PC-3 (cell line): ENCODE data around the gene SEZ6L2. TPM values are rescaled to one million over a fixed set of nuclear protein-coding genes. Genes with fewer than 3 reads are reported as not detected.

ENCODE experiments used
- ATAC-seq: fragments of 200-7000 bp; cut with Tn5 transposase; 2 replicates; pipeline ENCODE4 v1.9.1; 2020; ENCODE audit warnings: mild to moderate bottlenecking, moderate library complexity
- Bru-seq: library from RNA; stranded (reverse); fragments of 400-500 nt; gene quantifications from one replicate; lab custom pipeline; 2021; lab: Mats Ljungman, UMichigan
- BruChase-seq, 2 experiments: library from RNA; stranded (reverse); fragments of 400-500 nt; gene quantifications; one replicate each; lab custom pipeline; 2021; lab: Mats Ljungman, UMichigan
- BruUV-seq: library from RNA; stranded (reverse); fragments of 400-500 nt; replicated peaks from 2 replicates; lab custom pipeline; 2021; lab: Mats Ljungman, UMichigan
- CTCF ChIA-PET: fragments of 300-600 bp; sonication (Branson Sonifier 250); formaldehyde crosslinking; loops from one replicate; lab custom pipeline; 2022; ENCODE audit warnings: antibody characterized with exemption; lab: Charles Lee
- POLR2A ChIA-PET: fragments of 300-600 bp; sonication (Branson Sonifier 250); formaldehyde crosslinking; loops from one replicate; lab custom pipeline; 2022; ENCODE audit warnings: antibody characterized with exemption; ENCODE audit not compliant: unreplicated experiment; lab: Charles Lee
- DNase-seq: peaks from one replicate; pipeline ENCODE4 v3.0.0-alpha.2; 2015
- H2AFZ ChIP-seq: fragments of 300-600 bp; sonication (generic); 2 replicates; pipeline ENCODE4 v1.6.0; 2016; ENCODE audit warnings: antibody characterized with exemption, low read length
- H3F3A ChIP-seq: fragments of 300-600 bp; sonication (generic); one replicate; pipeline ENCODE4 v1.6.0; 2017; ENCODE audit warnings: antibody characterized with exemption, low read length, control low read depth, mild to moderate bottlenecking; ENCODE audit not compliant: unreplicated experiment
- H3K27ac ChIP-seq: fragments of 300-600 bp; sonication (generic); 2 replicates; pipeline ENCODE4 v1.5.1; 2016; ENCODE audit warnings: mild to moderate bottlenecking, low read length
- H3K27me3 ChIP-seq: fragments of 300-600 bp; sonication (generic); 2 replicates; pipeline ENCODE4 v1.6.1; 2016; ENCODE audit warnings: low read length, mixed read lengths
- H3K36me3 ChIP-seq: fragments of 300-600 bp; sonication (generic); 2 replicates; pipeline ENCODE4 v1.6.1; 2016; ENCODE audit warnings: low read depth, mixed run types, low read length, mixed read lengths
- H3K4me1 ChIP-seq: fragments of 300-600 bp; sonication (generic); 2 replicates; pipeline ENCODE4 v1.5.1; 2016; ENCODE audit warnings: low read length; ENCODE audit not compliant: insufficient read depth
- H3K4me2 ChIP-seq: fragments of 300-600 bp; sonication (generic); 2 replicates; pipeline ENCODE4 v1.6.0; 2016; ENCODE audit warnings: low read length
- H3K4me3 ChIP-seq: fragments of 300-600 bp; sonication (generic); 2 replicates; pipeline ENCODE4 v1.5.1; 2016; ENCODE audit warnings: mild to moderate bottlenecking, low read length, mixed read lengths
- H3K79me2 ChIP-seq: fragments of 300-600 bp; sonication (generic); 2 replicates; pipeline ENCODE4 v1.6.1; 2017; ENCODE audit warnings: low read length, mixed read lengths
- H3K9ac ChIP-seq: fragments of 300-600 bp; sonication (generic); 2 replicates; pipeline ENCODE4 v1.6.0; 2016; ENCODE audit warnings: mild to moderate bottlenecking, low read length
- H3K9me2 ChIP-seq: fragments of 300-600 bp; sonication (generic); replicated peaks from 2 replicates; pipeline ENCODE4 v1.6.1; 2016; ENCODE audit warnings: mixed run types, low read length, mixed read lengths
- H3K9me3 ChIP-seq: fragments of 300-600 bp; sonication (generic); 2 replicates; pipeline ENCODE4 v1.6.1; 2016; ENCODE audit warnings: low read length, mixed read lengths
- H4K20me1 ChIP-seq: fragments of 300-600 bp; sonication (generic); 2 replicates; pipeline ENCODE4 v1.6.1; 2016; ENCODE audit warnings: low read length, mixed read lengths
- CTCF ChIP-seq: fragments of 300-600 bp; sonication (generic); conservative IDR thresholded peaks from 2 replicates; pipeline ENCODE4 v1.5.1; 2017; ENCODE audit warnings: antibody characterized with exemption, low read depth, mild to moderate bottlenecking, low read length
- EZH2 ChIP-seq: fragments of 300-600 bp; sonication (generic); IDR thresholded peaks from one replicate; pipeline ENCODE4 v1.6.1; 2017; ENCODE audit warnings: antibody characterized with exemption, mild to moderate bottlenecking, low read length; ENCODE audit not compliant: unreplicated experiment
- EZH2phosphoT487 ChIP-seq: fragments of 300-600 bp; sonication (generic); IDR thresholded peaks from 2 replicates; pipeline ENCODE4 v1.6.1; 2018; ENCODE audit warnings: mild to moderate bottlenecking, antibody characterized with exemption, low read length, borderline replicate concordance
- intact Hi-C: fragments of 100-400 bp; cut with micrococcal nuclease; formaldehyde crosslinking; loops from 2 replicates; pipeline ENCODE4 v1.9.0; 2023
- long read RNA-seq: library from polyadenylated mRNA; unstranded; transcript quantifications from one replicate; pipeline ENCODE4 v2.0.0, GENCODE V29; 2021; ENCODE audit not compliant: unreplicated experiment
- total RNA-seq: library from RNA; depleted of rRNA; stranded (reverse); fragments of >200 nt; gene quantifications from 2 replicates; pipeline ENCODE4 v1.2.3, GENCODE V29; 2014; rRNA removed

SEZ6L2 gene
- total RNA-seq: 23.7 and 25.3 TPM in 2 replicates
- percentile 42 among the genes with signal in this experiment for Bru-seq, nascent RNA
- percentile 57 among the genes with signal in this experiment for BruChase-seq, experiment 1, labeled RNA remaining after a 6-hour chase
- BruChase-seq, experiment 2, labeled RNA remaining after a 2-hour chase: percentile 48 among the genes with signal in this experiment
- long read RNA-seq, partial matches to known transcripts: 193 of 220 reads
- long read RNA-seq, other reads (novel, unspliced or antisense): 24 of 220 reads

GRCh38 chr16:29899516-29900101, at the start of gene SEZ6L2:
Gene SEZ6L2, minus strand, starts transcription at chr16:29899550. Its CDS starts 531 bp downstream, at chr16:29899019.
- TF ChIP-seq EZH2 (no peak), CTCF (peak; percentile 42), EZH2phosphoT487 (no peak)
- H2AFZ ChIP-seq: peak within 1 kb of the TSS; percentile 80
- H3K27ac ChIP-seq: peak within 1 kb of the TSS; percentile 45
- POLR2A ChIA-PET: interaction anchor here (0.7 to 1.2 kb wide), 5 partner anchors 10 to 133 kb away, joined by 3 to 16 read pairs (median 5); partner anchors contain the start of genes KCTD13 and TAOK2
- H3K9me3 ChIP-seq: no peaks in the 10 kb centered on the region
- intact Hi-C loops: no loop called here
- no peaks in the 10 kb centered on the region for H3K9me2 ChIP-seq
- no peaks in the 10 kb centered on the region for H3F3A ChIP-seq
- H3K36me3 ChIP-seq: no peaks in the 10 kb centered on the region
- H3K4me3 ChIP-seq: peak within 1 kb of the TSS; percentile 66
- H3K4me2 ChIP-seq: peak within 1 kb of the TSS; percentile 98
- BruUV-seq: no TSS peak
- no peaks in the 10 kb centered on the region for H4K20me1 ChIP-seq
- CTCF ChIA-PET: interaction anchor here (0.6 to 1.3 kb wide), 9 partner anchors 36 to 472 kb away, joined by 3 to 7 read pairs (median 4); partner anchors contain the start of genes CDIPT and MVP
- H3K79me2 ChIP-seq: no peaks in the 10 kb centered on the region
- DNase-seq: peak; percentile 89
- ATAC-seq: peak; percentile 82
- no peaks in the 10 kb centered on the region for H3K27me3 ChIP-seq
- H3K4me1 ChIP-seq: peaks cover 7% of the 10 kb centered on the region; the same call in 1 of the 2 replicates
- peak within 1 kb of the TSS; percentile 70 for H3K9ac ChIP-seq

DNA sequence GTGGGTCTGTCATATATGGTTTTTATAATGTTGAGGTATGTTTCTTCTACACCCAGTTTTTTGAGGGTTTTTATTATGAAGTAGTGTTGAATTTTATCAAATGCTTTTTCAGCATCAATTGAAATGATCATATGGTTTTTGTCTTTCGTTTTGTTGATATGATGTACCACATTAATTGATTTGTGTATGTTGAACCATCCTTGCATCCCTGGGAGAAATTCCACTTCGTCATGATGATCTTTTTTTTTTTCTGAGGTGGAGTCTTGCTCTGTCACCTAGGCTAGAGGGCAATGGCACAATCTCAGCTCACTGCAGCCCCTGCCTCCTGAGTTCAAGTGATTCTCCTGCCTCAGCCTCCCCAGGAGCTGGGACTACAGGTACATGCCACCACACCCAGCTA, 48.5 kb upstream of the SEZ6L2 start:
- no TSS peak for BruUV-seq
- Histone ChIP-seq H3K27ac (no peak overlapping the region), H3F3A (peaks cover 9% of the 10 kb centered on the region), H3K79me2 (no peaks in the 10 kb centered on the region), H3K4me2 (no peak overlapping the region), H3K4me1 (peaks cover 19% of the 10 kb centered on the region), H2AFZ (no peak overlapping the region), H3K9me3 (no peaks in the 10 kb centered on the region), H3K9me2 (no peaks in the 10 kb centered on the region), H4K20me1 (no peaks in the 10 kb centered on the region), H3K36me3 (no peaks in the 10 kb centered on the region), H3K27me3 (no peaks in the 10 kb centered on the region), H3K4me3 (no peak overlapping the region), H3K9ac (no peak overlapping the region)
- ChIA-PET CTCF (no interaction called here), POLR2A (no interaction called here)
- DNase-seq (no peak), ATAC-seq (no peak)
- intact Hi-C loops: no loop called here
- TF ChIP-seq EZH2phosphoT487: no peak
- TF ChIP-seq CTCF: no peak
- TF ChIP-seq EZH2: no peak
